ENCODE measurements around the gene DPM1. TPM values are rescaled to one million over a fixed set of nuclear protein-coding genes. Genes with fewer than 3 reads are reported as not detected.

The DPM1 gene
- total and polyA plus RNA-seq, 2 donors (not counting 3 experiments of a cell fraction or from before 2014, with no cell fraction given): 33.9 to 41.9 TPM

GRCh38 chr20:51001430-51002265, 43.3 kb upstream of the DPM1 start:
- Histone ChIP-seq H2AFZ (ENCODE audit: low read depth, low read length) (no peak overlapping the region), H3K27me3 (ENCODE audit: control insufficient read depth in 2 of 2, insufficient read depth in 2 of 2, low read length in 2 of 2) (peaks cover 6% of the 10 kb centered on the region in 2 experiments), H4K20me1 (replicated peaks; ENCODE audit: control insufficient read depth, extremely low read depth, insufficient read depth, low read length) (no peaks in the 10 kb centered on the region), H3K79me2 (ENCODE audit: control insufficient read depth, insufficient read depth, low read length) (no peaks in the 10 kb centered on the region), H3K4me3 (replicated peaks in 1 of 3; ENCODE audit: insufficient read depth in 1 of 3, low read depth in 1 of 3, low read length in 3 of 3) (no peak overlapping the region), H3K4me1 (ENCODE audit: control insufficient read depth, extremely low read depth, insufficient read depth, low read length) (no peaks in the 10 kb centered on the region), H3K4me2 (ENCODE audit: insufficient read depth, low read length) (no peak overlapping the region), H3K9me1 (replicated peaks; ENCODE audit: control insufficient read depth, extremely low read depth, insufficient read depth, low read length) (no peaks in the 10 kb centered on the region), H3K9ac (replicated peaks; ENCODE audit: extremely low read depth, insufficient read depth, low read length) (no peak overlapping the region), H3K9me3 (replicated peaks; ENCODE audit: control insufficient read depth, insufficient read depth, low read length) (no peaks in the 10 kb centered on the region), H3K36me3 (ENCODE audit: control insufficient read depth in 2 of 2, extremely low read depth in 1 of 2, insufficient read depth in 2 of 2, low read length in 2 of 2) (no peaks in the 10 kb centered on the region), H3K27ac (ENCODE audit: insufficient read depth, low read depth, low read length) (no peak overlapping the region)
- FAIRE-seq (no peak), DNase-seq (ENCODE audit: low read depth, low spot score) (no peak)
- no TSS peak for BruUV-seq (replicated peaks)
- ChIA-PET POLR2A (no interaction called here), CTCF (interaction anchor here (0.9 to 2.1 kb wide), 5 partner anchors 9 to 20 kb away, joined by 3 to 11 read pairs (median 3); no protein-coding TSS in a partner anchor)
- TF ChIP-seq EZH2 (IDR thresholded peaks at IDR 0.05; ENCODE audit: borderline replicate concordance, low read depth, low read length, severe bottlenecking): no peak
- TF ChIP-seq GATA2 (IDR thresholded peaks at IDR 0.05; ENCODE audit: insufficient read depth, insufficient read length, low read depth, low read length): no peak
- no peak for TF ChIP-seq POLR2AphosphoS5 (IDR thresholded peaks at IDR 0.05; ENCODE audit: insufficient read depth, low read depth, low read length)
- no peak for TF ChIP-seq JUN (IDR thresholded peaks at IDR 0.05; ENCODE audit: borderline replicate concordance, insufficient read depth, insufficient read length, low read depth)
- TF ChIP-seq POLR2A (IDR thresholded peaks at IDR 0.05; ENCODE audit: low read depth, low read length): no peak
- no peak for TF ChIP-seq MAX (IDR thresholded peaks at IDR 0.05; ENCODE audit: insufficient read depth, insufficient read length)
- no peak for TF ChIP-seq CTCF (IDR thresholded peaks at IDR 0.05; ENCODE audit: extremely low read depth in 1 of 2, insufficient read depth in 1 of 2, low read depth in 1 of 2, low read length in 2 of 2)
- TF ChIP-seq FOS (IDR thresholded peaks at IDR 0.05; ENCODE audit: borderline replicate concordance, insufficient read depth, low read length): no peak
- no peak for TF ChIP-seq MYC (IDR thresholded peaks at IDR 0.05; ENCODE audit: low read depth, low read length)
- intact Hi-C loops (cut with micrococcal nuclease) (no loop called here), dilution Hi-C loops (cut with MboI; ENCODE audit: extremely low pct_ligation_motif_present, low sequenced_read_pairs) (no loop called here)
